AG10803 (cell line): ENCODE measurements around the gene MRI1.

Experiments used
- DNase-seq: peaks from one replicate; pipeline ENCODE4 v3.0.0; 2010; ENCODE audit warnings: low read depth
- H3K4me3 ChIP-seq: 2 replicates; pipeline ENCODE4 v1.5.1; 2011; ENCODE audit warnings: mild to moderate bottlenecking, low read length, control low read depth
- CTCF ChIP-seq: conservative IDR thresholded peaks from 2 replicates; pipeline ENCODE4 v1.5.1; 2011; ENCODE audit warnings: mild to moderate bottlenecking, low read length, control low read depth, inconsistent platforms

The MRI1 gene

GRCh38 chr19:13794757-13795589 is 30.7 kb downstream of the MRI1 start, which contains the start of gene ZSWIM4:
Gene ZSWIM4 (plus strand): TSS chr19:13795443. CDS start chr19:13795649, 206 bp downstream.
- H3K4me3 ChIP-seq, result peak within 1 kb of the TSS; percentile 91
- DNase-seq, result peak; percentile 100
- TF ChIP-seq CTCF, result no peak

GRCh38 chr19:13795595-13796300 is 31.4 kb downstream of the MRI1 start:
- TF ChIP-seq CTCF, result no peak
- peak overlapping the region; percentile 82 for H3K4me3 ChIP-seq
- DNase-seq, result peak; percentile 15

- DNase-seq, result peak; percentile 95
- peak; percentile 53 for TF ChIP-seq CTCF
- H3K4me3 ChIP-seq, result peak overlapping the region; percentile 82
These were observed 32.2 kb downstream of the MRI1 start for GRCh38 chr19:13796301-13797057.

GRCh38 chr19:13797058-13797440 is 32.7 kb downstream of the MRI1 start:
- peak overlapping the region; percentile 82 for H3K4me3 ChIP-seq
- no peak for DNase-seq
- no peak for TF ChIP-seq CTCF

GRCh38 chr19:13797870-13798269 is 33.5 kb downstream of the MRI1 start:
- peak; percentile 85 for DNase-seq
- TF ChIP-seq CTCF, result no peak
- H3K4me3 ChIP-seq, result no peak overlapping the region

GRCh38 chr19:13799669-13800068 is 35.3 kb downstream of the MRI1 start:
- no peak for DNase-seq
- no peak overlapping the region for H3K4me3 ChIP-seq
- no peak for TF ChIP-seq CTCF
